CD14-positive monocyte (primary cell): ENCODE results near the gene PATJ. TPM values are rescaled to one million over a fixed set of nuclear protein-coding genes. Genes with fewer than 3 reads are reported as not detected.

Experiments used
- DNase-seq, 3 donors: peaks; one replicate each; pipeline ENCODE4 v3.0.0-alpha.2; 2011 to 2022
- H2AFZ ChIP-seq: 2 replicates; pipeline ENCODE4 v1.6.0; 2012; ENCODE audit warnings: mild to moderate bottlenecking, low read depth, low read length, inconsistent platforms; ENCODE audit not compliant: insufficient read depth, poor library complexity, severe bottlenecking
- H3K27ac ChIP-seq, 2 donors: 1 replicate in 1 of 2; 2 replicates in 1 of 2; pipeline ENCODE4 v1.5.1; 2012 to 2013; ENCODE audit warnings: low read length in 2 of 2, control low read depth in 1 of 2, inconsistent platforms in 1 of 2, low read depth in 1 of 2, mild to moderate bottlenecking in 1 of 2
- H3K27me3 ChIP-seq, 2 donors: one replicate each; pipeline versions ENCODE4 v1.6.0 to v1.6.1; 2011 to 2013; ENCODE audit warnings: low read length in 2 of 2; ENCODE audit not compliant: control insufficient read depth in 2 of 2, insufficient read depth in 2 of 2
- H3K36me3 ChIP-seq, 2 donors: replicated peaks in 1 of 2; 1 replicate in 1 of 2; 2 replicates in 1 of 2; pipeline versions ENCODE4 v1.5.1 to v1.6.1; 2012 to 2013; ENCODE audit warnings: low read length in 2 of 2, control low read depth in 1 of 2, inconsistent platforms in 1 of 2, mild to moderate bottlenecking in 1 of 2; ENCODE audit not compliant: insufficient read depth in 2 of 2, control insufficient read depth in 1 of 2
- H3K4me1 ChIP-seq, 2 donors: 1 replicate in 1 of 2; 2 replicates in 1 of 2; pipeline versions ENCODE4 v1.5.1 to v1.6.1; 2012 to 2013; ENCODE audit warnings: low read length in 2 of 2, control low read depth in 1 of 2, inconsistent platforms in 1 of 2, mild to moderate bottlenecking in 1 of 2, moderate library complexity in 1 of 2; ENCODE audit not compliant: insufficient read depth in 2 of 2, control insufficient read depth in 1 of 2
- H3K4me2 ChIP-seq: replicated peaks from 2 replicates; pipeline ENCODE3; 2012; ENCODE audit warnings: low read length, moderate library complexity, mild to moderate bottlenecking; ENCODE audit not compliant: poor library complexity, severe bottlenecking; ENCODE audit errors: extremely low read depth
- H3K4me3 ChIP-seq, 3 experiments: fragments of 200-600 bp in 1 of 3; sonication (generic) in 1 of 3; replicated peaks in 1 of 3; 1 replicate in 2 of 3; 2 replicates in 1 of 3; pipeline ENCODE4 v1.5.1; 2011 to 2013; ENCODE audit warnings: low read length in 3 of 3, mild to moderate bottlenecking in 3 of 3, control low read depth in 2 of 3, low read depth in 2 of 3, inconsistent platforms in 1 of 3, moderate library complexity in 1 of 3
- H3K79me2 ChIP-seq: 2 replicates; pipeline ENCODE4 v1.6.0; 2012; ENCODE audit warnings: mild to moderate bottlenecking, control low read depth, inconsistent platforms, low read length, moderate library complexity; ENCODE audit not compliant: insufficient read depth
- H3K9ac ChIP-seq: 2 replicates; pipeline ENCODE4 v1.6.0; 2017; ENCODE audit warnings: low read length, mild to moderate bottlenecking; ENCODE audit not compliant: insufficient read depth, poor library complexity, severe bottlenecking
- H3K9me3 ChIP-seq, 2 donors: replicated peaks in 1 of 2; 1 replicate in 1 of 2; 2 replicates in 1 of 2; pipeline versions ENCODE4 v1.5.1 to v1.6.1; 2012 to 2013; ENCODE audit warnings: low read length in 2 of 2, control low read depth in 1 of 2; ENCODE audit not compliant: control insufficient read depth in 1 of 2, insufficient read depth in 1 of 2
- H4K20me1 ChIP-seq: 2 replicates; pipeline ENCODE4 v1.6.0; 2012; ENCODE audit warnings: mild to moderate bottlenecking, low read length, control low read depth, moderate library complexity; ENCODE audit not compliant: insufficient read depth
- H3K27ac Mint-ChIP-seq, 7 donors: one replicate each; pipeline ENCODE4 v1.8.0; 2020; ENCODE audit warnings: mild to moderate bottlenecking in 7 of 7, mixed read lengths in 7 of 7, moderate library complexity in 6 of 7, inconsistent platforms in 2 of 7
- H3K27me3 Mint-ChIP-seq, 3 donors: one replicate each; pipeline ENCODE4 v1.8.0; 2021 to 2022; ENCODE audit warnings: low read depth in 3 of 3, mild to moderate bottlenecking in 3 of 3, mixed read lengths in 3 of 3, moderate library complexity in 3 of 3, inconsistent platforms in 1 of 3
- H3K36me3 Mint-ChIP-seq, 2 donors: one replicate each; pipeline ENCODE4 v1.8.0; 2020; ENCODE audit warnings: mixed read lengths in 2 of 2, inconsistent platforms in 1 of 2, mild to moderate bottlenecking in 1 of 2
- H3K4me1 Mint-ChIP-seq: one replicate; pipeline ENCODE4 v1.8.0; 2020; ENCODE audit warnings: mild to moderate bottlenecking, mixed read lengths
- H3K4me3 Mint-ChIP-seq, 2 donors: one replicate each; pipeline ENCODE4 v1.8.0; 2020; ENCODE audit warnings: mild to moderate bottlenecking in 2 of 2, mixed read lengths in 2 of 2, moderate library complexity in 1 of 2
- H3K9me3 Mint-ChIP-seq, 7 donors: one replicate each; pipeline ENCODE4 v1.8.0; 2020 to 2022; ENCODE audit warnings: mixed read lengths in 7 of 7, mild to moderate bottlenecking in 6 of 7, moderate library complexity in 6 of 7, inconsistent platforms in 2 of 7
- WGBS: methylation state at CpG from one replicate; pipeline ENCODE4 v1.1.5; 2013; ENCODE audit warnings: missing lambda C conversion rate; ENCODE audit not compliant: insufficient coverage; 5-methylcytosine and 5-hydroxymethylcytosine counted together
- intact Hi-C, 2 donors: fragments of 100-400 bp; cut with micrococcal nuclease; formaldehyde crosslinking; loops; one replicate each; pipeline versions ENCODE4 v1.15.0 to v1.15.1; 2023
- polyA plus RNA-seq, 3 donors: library from polyadenylated mRNA; depleted of rRNA in 1 of 3; unstranded in 2 of 3; stranded (reverse) in 1 of 3; fragments of 300-500 nt in 2 of 3; fragments of >200 nt in 1 of 3; fragmentation: Illumina TruSeq in 2 of 3; gene quantifications; 1 replicate in 2 of 3; 2 replicates in 1 of 3; pipeline ENCODE4 v1.2.3, GENCODE V29; 2012 to 2021
- TF ChIP-seq, protein P1 (sequence below): fragments of 200-600 bp; IDR thresholded peaks from one replicate; pipeline ENCODE4 v1.8.0; 2022; ENCODE audit warnings: antibody characterized with exemption, mild to moderate bottlenecking

PATJ gene
- polyA plus RNA-seq, 3 donors, result 0.01 to 0.23 TPM; not detected in 1

DNA sequence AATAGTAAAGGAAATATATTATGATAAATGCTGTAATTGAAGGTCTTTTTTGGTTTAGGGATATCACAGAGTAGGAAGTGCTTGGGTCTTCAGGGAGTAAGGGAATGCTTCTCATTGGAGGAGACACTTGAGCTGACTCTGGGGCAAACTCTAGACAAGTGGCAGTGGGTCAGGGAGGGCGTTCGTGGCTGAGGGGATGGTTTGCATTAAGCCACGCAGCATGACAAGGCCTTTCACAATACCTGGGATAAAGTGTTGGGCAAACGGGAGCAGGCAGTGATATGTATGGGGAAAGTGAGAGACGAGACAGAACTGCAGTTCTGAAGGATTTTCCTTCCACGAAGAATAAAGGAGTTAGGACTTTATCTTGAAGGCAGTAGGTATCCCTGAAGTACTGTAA, 109.0 kb downstream of the PATJ start:
- WGBS, result 58% methylated on average over 5 of the region's 6 CpGs
- Histone ChIP-seq H3K4me1 (no peaks in the 10 kb centered on the region), H3K27ac (no peak overlapping the region), H3K36me3 (no peaks in the 10 kb centered on the region), H3K9ac (no peak overlapping the region), H3K27me3 (no peaks in the 10 kb centered on the region), H3K4me3 (no peak overlapping the region), H3K79me2 (no peaks in the 10 kb centered on the region), H3K9me3 (no peaks in the 10 kb centered on the region), H3K4me2 (no peak overlapping the region), H4K20me1 (no peaks in the 10 kb centered on the region), H2AFZ (peak overlapping the region; percentile 8)
- Mint-ChIP-seq H3K36me3 (no peaks in the 10 kb centered on the region), H3K27me3 (peaks cover 0 to 2% (median 2%) of the 10 kb centered on the region in 3 donors), H3K4me1 (no peaks in the 10 kb centered on the region), H3K9me3 (no peaks in the 10 kb centered on the region), H3K27ac (peak overlapping the region in 1 of 7 donors; percentile 22), H3K4me3 (no peak overlapping the region)
- DNase-seq, result no peak
- intact Hi-C loops, result loop anchor here (5.0 to 10.0 kb wide), 4 partner anchors 799 to 1874 kb away; no protein-coding TSS in a partner anchor
- TF ChIP-seq, protein P1, sequence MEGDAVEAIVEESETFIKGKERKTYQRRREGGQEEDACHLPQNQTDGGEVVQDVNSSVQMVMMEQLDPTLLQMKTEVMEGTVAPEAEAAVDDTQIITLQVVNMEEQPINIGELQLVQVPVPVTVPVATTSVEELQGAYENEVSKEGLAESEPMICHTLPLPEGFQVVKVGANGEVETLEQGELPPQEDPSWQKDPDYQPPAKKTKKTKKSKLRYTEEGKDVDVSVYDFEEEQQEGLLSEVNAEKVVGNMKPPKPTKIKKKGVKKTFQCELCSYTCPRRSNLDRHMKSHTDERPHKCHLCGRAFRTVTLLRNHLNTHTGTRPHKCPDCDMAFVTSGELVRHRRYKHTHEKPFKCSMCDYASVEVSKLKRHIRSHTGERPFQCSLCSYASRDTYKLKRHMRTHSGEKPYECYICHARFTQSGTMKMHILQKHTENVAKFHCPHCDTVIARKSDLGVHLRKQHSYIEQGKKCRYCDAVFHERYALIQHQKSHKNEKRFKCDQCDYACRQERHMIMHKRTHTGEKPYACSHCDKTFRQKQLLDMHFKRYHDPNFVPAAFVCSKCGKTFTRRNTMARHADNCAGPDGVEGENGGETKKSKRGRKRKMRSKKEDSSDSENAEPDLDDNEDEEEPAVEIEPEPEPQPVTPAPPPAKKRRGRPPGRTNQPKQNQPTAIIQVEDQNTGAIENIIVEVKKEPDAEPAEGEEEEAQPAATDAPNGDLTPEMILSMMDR, result no peak

DNA sequence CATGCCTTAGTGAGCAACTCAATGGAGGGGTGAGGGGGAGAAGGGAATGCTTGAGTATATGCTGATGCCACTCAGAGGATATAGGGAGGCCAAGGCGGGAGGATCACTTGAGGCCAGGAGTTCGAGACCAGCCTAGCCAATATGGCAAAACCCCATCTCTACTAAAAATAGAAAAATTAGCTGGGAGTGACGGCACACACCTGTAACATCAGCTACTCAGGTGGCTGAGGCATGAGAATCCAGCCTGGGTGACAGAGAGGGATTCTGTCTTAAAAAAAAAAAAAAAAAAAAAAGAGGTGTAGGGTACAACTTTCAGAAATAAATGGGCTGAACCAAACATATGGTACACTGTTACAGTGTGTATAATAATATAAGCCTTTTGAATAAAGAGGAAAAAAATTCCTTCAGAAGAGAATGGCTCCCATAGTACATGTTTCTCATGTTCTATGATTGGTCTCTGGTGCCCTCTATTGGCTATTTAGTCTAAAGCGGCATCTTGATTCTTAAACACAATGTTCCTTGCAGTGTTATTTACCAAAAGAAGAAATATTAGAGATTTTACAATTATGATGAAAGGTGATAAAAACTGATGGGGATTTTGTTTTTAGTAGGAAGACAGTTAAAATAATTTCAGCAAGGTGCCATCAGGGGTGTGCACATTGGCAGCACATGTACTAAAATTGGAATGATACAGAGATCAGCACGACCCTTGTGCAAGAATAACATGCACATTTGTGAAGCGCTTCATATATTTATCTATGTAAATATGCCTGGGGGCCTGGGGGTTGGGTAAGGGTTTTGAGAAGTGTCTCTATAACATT, 109.8 kb downstream of the PATJ start:
- peaks cover 0 to 2% (median 2%) of the 10 kb centered on the region in 3 donors for H3K27me3 Mint-ChIP-seq
- WGBS, result no CpG with 5 or more reads among the region's 6 CpGs
- Histone ChIP-seq H3K27me3 (no peaks in the 10 kb centered on the region), H3K9me3 (no peaks in the 10 kb centered on the region), H3K4me3 (no peak overlapping the region), H2AFZ (no peak overlapping the region), H3K36me3 (no peaks in the 10 kb centered on the region), H3K9ac (no peak overlapping the region), H4K20me1 (no peaks in the 10 kb centered on the region), H3K4me1 (no peaks in the 10 kb centered on the region), H3K79me2 (no peaks in the 10 kb centered on the region), H3K27ac (no peak overlapping the region), H3K4me2 (no peak overlapping the region)
- TF ChIP-seq, protein P1, result peak; percentile 80
- no peak overlapping the region for H3K27ac Mint-ChIP-seq
- no peaks in the 10 kb centered on the region for H3K9me3 Mint-ChIP-seq
- intact Hi-C loops, result loop anchor here (2.0 to 10.0 kb wide), 5 partner anchors 800 to 1875 kb away; no protein-coding TSS in a partner anchor
- peak; percentile 23 to 60 (median 39) for DNase-seq
- no peaks in the 10 kb centered on the region for H3K36me3 Mint-ChIP-seq
- H3K4me1 Mint-ChIP-seq, result no peaks in the 10 kb centered on the region
- no peak overlapping the region for H3K4me3 Mint-ChIP-seq
